ENCODE measurements around the gene NRXN3.

Gene NRXN3

DNA sequence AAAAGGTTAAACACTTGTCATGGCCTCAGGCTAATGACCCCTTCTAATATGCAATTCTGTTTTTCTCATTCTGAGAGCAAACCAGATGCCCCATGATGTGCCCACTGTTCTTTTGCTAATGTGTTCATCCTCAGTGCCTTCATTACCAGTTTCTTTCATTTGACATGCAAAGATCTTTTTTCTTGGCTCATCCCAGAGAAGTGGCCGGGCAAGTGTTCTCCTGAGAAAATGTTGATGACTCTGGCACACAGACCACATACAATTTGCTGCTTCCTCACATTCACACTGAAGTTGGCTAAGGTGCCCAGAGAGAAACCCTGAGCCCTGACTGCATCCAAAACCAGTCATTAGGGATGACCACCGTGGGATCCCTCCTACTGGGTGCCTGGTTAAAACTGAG, 1207.8 kb downstream of the NRXN3 start:
- TF ChIP-seq FOXM1 (IDR thresholded peaks at IDR 0.05; ENCODE audit: borderline replicate concordance): no peak
- no peak for TF ChIP-seq ZNF384 (IDR thresholded peaks at IDR 0.05)
- TF ChIP-seq HDGF (IDR thresholded peaks at IDR 0.05; ENCODE audit: borderline replicate concordance): no peak
- no peak for TF ChIP-seq TARDBP (IDR thresholded peaks at IDR 0.05)
- TF ChIP-seq ELF4 (IDR thresholded peaks at IDR 0.05): no peak
- no peak for TF ChIP-seq PKNOX1 (IDR thresholded peaks at IDR 0.05)
- no peak for TF ChIP-seq SUZ12 (IDR thresholded peaks at IDR 0.05)
- no peak for TF ChIP-seq ARNT (IDR thresholded peaks at IDR 0.05)
- no peak for TF ChIP-seq CTBP1 (IDR thresholded peaks at IDR 0.05; ENCODE audit: borderline replicate concordance)
- TF ChIP-seq BHLHE40 (IDR thresholded peaks at IDR 0.05; ENCODE audit: borderline replicate concordance): no peak
- TF ChIP-seq LEF1 (IDR thresholded peaks at IDR 0.05; ENCODE audit: borderline replicate concordance): no peak
- no peak for TF ChIP-seq NFRKB (IDR thresholded peaks at IDR 0.05)
- TF ChIP-seq SP1 (IDR thresholded peaks at IDR 0.05): no peak
- TF ChIP-seq FOXK2 (IDR thresholded peaks at IDR 0.05): no peak
- TF ChIP-seq L3MBTL2 (conservative IDR thresholded peaks at IDR 0.05): no peak
- no peak for TF ChIP-seq FOXA1 (IDR thresholded peaks at IDR 0.05)
- no peak for DNase-seq (ENCODE audit: extremely low spot score)
- ChIA-PET CTCF (no interaction called here), POLR2A (no interaction called here)

- TF ChIP-seq FOXM1 (IDR thresholded peaks at IDR 0.05; ENCODE audit: borderline replicate concordance): no peak
- TF ChIP-seq LEF1 (IDR thresholded peaks at IDR 0.05; ENCODE audit: borderline replicate concordance): no peak
- no peak for TF ChIP-seq ZNF384 (IDR thresholded peaks at IDR 0.05)
- no peak for TF ChIP-seq ARNT (IDR thresholded peaks at IDR 0.05)
- TF ChIP-seq BHLHE40 (IDR thresholded peaks at IDR 0.05; ENCODE audit: borderline replicate concordance): no peak
- no peak for TF ChIP-seq PKNOX1 (IDR thresholded peaks at IDR 0.05)
- no peak for TF ChIP-seq FOXA1 (IDR thresholded peaks at IDR 0.05)
- POLR2A ChIA-PET: no interaction called here
- DNase-seq (ENCODE audit: extremely low spot score): no peak
- CTCF ChIA-PET: interaction anchor here (0.8 kb wide), 1 partner anchor 19 kb away, joined by 3 read pairs; no protein-coding TSS in a partner anchor
Observed at GRCh38 chr14:79379266-79379665, 1209.1 kb downstream of the NRXN3 start.

DNA sequence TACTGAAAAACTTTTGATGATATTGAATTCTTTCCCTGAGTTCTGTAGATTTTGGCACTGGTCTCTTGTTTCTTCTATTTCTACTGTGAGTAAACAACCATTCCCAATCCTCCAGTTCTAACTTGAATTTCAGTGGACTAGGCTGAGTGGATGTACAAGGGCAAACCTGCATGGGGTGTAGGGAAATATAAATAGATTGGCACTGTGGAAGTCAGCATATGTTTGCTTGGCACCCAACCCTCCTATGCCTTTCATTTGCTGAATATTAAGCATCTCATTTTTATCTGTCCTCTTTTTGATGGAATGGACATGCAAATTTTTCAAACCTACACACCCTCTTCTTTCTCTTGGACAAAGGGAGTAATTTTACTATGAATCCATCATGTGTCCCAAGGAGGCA, 1212.9 kb downstream of the NRXN3 start:
- no peak for DNase-seq (ENCODE audit: extremely low spot score)
- ChIA-PET POLR2A (no interaction called here), CTCF (no interaction called here)
- TF ChIP-seq PKNOX1 (IDR thresholded peaks at IDR 0.05) (no peak), NFRKB (IDR thresholded peaks at IDR 0.05) (no peak), SUZ12 (IDR thresholded peaks at IDR 0.05) (no peak), ARNT (IDR thresholded peaks at IDR 0.05) (no peak), HDGF (IDR thresholded peaks at IDR 0.05; ENCODE audit: borderline replicate concordance) (no peak), FOXA1 (IDR thresholded peaks at IDR 0.05) (no peak), TARDBP (IDR thresholded peaks at IDR 0.05) (no peak), FOXK2 (IDR thresholded peaks at IDR 0.05) (no peak), LEF1 (IDR thresholded peaks at IDR 0.05; ENCODE audit: borderline replicate concordance) (no peak), CTBP1 (IDR thresholded peaks at IDR 0.05; ENCODE audit: borderline replicate concordance) (no peak)

- no peak for DNase-seq (ENCODE audit: extremely low spot score)
- POLR2A ChIA-PET: no interaction called here
- CTCF ChIA-PET: no interaction called here
- TF ChIP-seq SUZ12 (IDR thresholded peaks at IDR 0.05) (no peak), FOXM1 (IDR thresholded peaks at IDR 0.05; ENCODE audit: borderline replicate concordance) (no peak), ZNF384 (IDR thresholded peaks at IDR 0.05) (no peak), NFRKB (IDR thresholded peaks at IDR 0.05) (no peak)
Observed at GRCh38 chr14:79383475-79383874, 1213.3 kb downstream of the NRXN3 start.

- no peak for DNase-seq (ENCODE audit: extremely low spot score)
- no peak for TF ChIP-seq TARDBP (IDR thresholded peaks at IDR 0.05)
- no peak for TF ChIP-seq SUZ12 (IDR thresholded peaks at IDR 0.05)
- TF ChIP-seq NFRKB (IDR thresholded peaks at IDR 0.05): no peak
- TF ChIP-seq ZNF384 (IDR thresholded peaks at IDR 0.05): no peak
- TF ChIP-seq HDGF (IDR thresholded peaks at IDR 0.05; ENCODE audit: borderline replicate concordance): no peak
- no peak for TF ChIP-seq FOXM1 (IDR thresholded peaks at IDR 0.05; ENCODE audit: borderline replicate concordance)
- no peak for TF ChIP-seq CTBP1 (IDR thresholded peaks at IDR 0.05; ENCODE audit: borderline replicate concordance)
- no peak for TF ChIP-seq ELF4 (IDR thresholded peaks at IDR 0.05)
- no peak for TF ChIP-seq FOXA1 (IDR thresholded peaks at IDR 0.05)
- no peak for TF ChIP-seq SP1 (IDR thresholded peaks at IDR 0.05)
- TF ChIP-seq L3MBTL2 (conservative IDR thresholded peaks at IDR 0.05): no peak
- TF ChIP-seq FOXK2 (IDR thresholded peaks at IDR 0.05): no peak
- no peak for TF ChIP-seq PKNOX1 (IDR thresholded peaks at IDR 0.05)
- no peak for TF ChIP-seq ARNT (IDR thresholded peaks at IDR 0.05)
- TF ChIP-seq LEF1 (IDR thresholded peaks at IDR 0.05; ENCODE audit: borderline replicate concordance): no peak
- TF ChIP-seq BHLHE40 (IDR thresholded peaks at IDR 0.05; ENCODE audit: borderline replicate concordance): no peak
- CTCF ChIA-PET: no interaction called here
- POLR2A ChIA-PET: no interaction called here
Observed at GRCh38 chr14:79395061-79395460, 1224.9 kb downstream of the NRXN3 start.

DNA sequence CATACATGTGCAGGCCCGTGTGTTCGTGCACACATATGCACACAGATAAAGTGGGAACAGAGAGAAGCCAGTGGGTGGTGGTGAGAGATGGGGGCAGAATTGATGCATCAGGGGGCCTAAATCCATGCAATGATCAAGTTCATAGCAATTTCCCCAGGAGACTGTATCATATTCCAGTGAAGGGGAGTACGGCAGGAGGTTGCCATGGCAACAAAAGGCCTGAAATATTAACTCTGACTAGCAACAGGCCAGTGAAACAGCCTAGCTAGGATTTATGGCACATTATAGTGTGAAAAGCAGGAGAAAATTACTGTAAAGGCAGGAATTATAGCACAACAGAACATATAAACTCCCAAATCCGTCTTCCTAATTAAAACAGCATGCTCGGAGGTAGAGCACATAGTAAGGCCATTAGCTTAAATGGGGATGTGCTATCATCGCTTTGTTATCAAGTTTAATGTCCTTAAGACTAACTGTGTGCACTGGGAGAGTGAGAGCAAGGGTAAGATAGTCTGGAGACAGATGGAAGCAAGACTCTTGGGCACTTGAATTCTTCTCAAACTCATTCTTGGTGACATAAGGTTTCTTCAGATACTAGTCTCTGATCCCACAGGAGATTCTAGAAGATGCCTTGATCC, 1234.8 kb downstream of the NRXN3 start:
- POLR2A ChIA-PET: no interaction called here
- CTCF ChIA-PET: no interaction called here
- TF ChIP-seq HDGF (IDR thresholded peaks at IDR 0.05; ENCODE audit: borderline replicate concordance) (no peak), TARDBP (IDR thresholded peaks at IDR 0.05) (no peak), FOXK2 (IDR thresholded peaks at IDR 0.05) (no peak), CTBP1 (IDR thresholded peaks at IDR 0.05; ENCODE audit: borderline replicate concordance) (no peak), PKNOX1 (IDR thresholded peaks at IDR 0.05) (no peak), ELF4 (IDR thresholded peaks at IDR 0.05) (no peak), BHLHE40 (IDR thresholded peaks at IDR 0.05; ENCODE audit: borderline replicate concordance) (no peak), SP1 (IDR thresholded peaks at IDR 0.05) (no peak), LEF1 (IDR thresholded peaks at IDR 0.05; ENCODE audit: borderline replicate concordance) (no peak), FOXA1 (IDR thresholded peaks at IDR 0.05) (no peak), ZNF384 (IDR thresholded peaks at IDR 0.05) (no peak), SUZ12 (IDR thresholded peaks at IDR 0.05) (no peak)
- peak; percentile 23 for DNase-seq (ENCODE audit: extremely low spot score)

All from HEK293T (cell line).